Right atrium auricular region (tissue), 2 donors: ENCODE measurements around the gene DCAF16. TPM values are rescaled to one million over a fixed set of nuclear protein-coding genes. Genes with fewer than 3 reads are reported as not detected.

Source experiments
- DNase-seq: peaks from one replicate; pipeline ENCODE4 v3.0.0-alpha.2; 2019; ENCODE audit warnings: low spot score
- H3K27ac ChIP-seq, 2 donors: fragments of 200-600 bp; sonication (generic); 1 replicate in 1 of 2; 2 replicates in 1 of 2; pipeline ENCODE4 v1.5.1; 2016 to 2019
- H3K27me3 ChIP-seq, 2 donors: fragments of 200-600 bp; sonication (generic); one replicate each; pipeline versions ENCODE4 v1.5.1 to v1.6.0; 2017 to 2019
- H3K36me3 ChIP-seq: fragments of 200-600 bp; sonication (generic); one replicate; pipeline ENCODE4 v1.5.1; 2016
- H3K4me1 ChIP-seq, 2 donors: fragments of 200-600 bp; sonication (generic); one replicate each; pipeline versions ENCODE4 v1.5.1 to v1.6.0; 2017 to 2019
- H3K4me3 ChIP-seq, 2 donors: fragments of 200-600 bp; sonication (generic); 1 replicate in 1 of 2; 2 replicates in 1 of 2; pipeline ENCODE4 v1.5.1; 2017 to 2019; ENCODE audit warnings: mild to moderate bottlenecking in 1 of 2, moderate library complexity in 1 of 2
- H3K9me3 ChIP-seq, 2 donors: fragments of 200-600 bp; sonication (generic); one replicate each; pipeline ENCODE4 v1.5.1; 2019
- CTCF ChIP-seq, 2 donors: fragments of 200-600 bp; sonication (generic); IDR thresholded peaks; one replicate each; pipeline ENCODE4 v1.5.1; 2019; ENCODE audit warnings: antibody characterized with exemption in 2 of 2
- total RNA-seq, 2 donors: library from RNA; depleted of rRNA; stranded (reverse); fragments of >200 nt; gene quantifications; one replicate each; pipeline ENCODE4 v1.1.0, GENCODE V29; 2016

Gene DCAF16
- total RNA-seq, 2 donors from 2014 or later, result 15.1 to 24.7 TPM

GRCh38 chr4:17823871-17824669 lies 13.5 kb upstream of the DCAF16 start:
- no peaks in the 10 kb centered on the region for H3K9me3 ChIP-seq
- no peak for TF ChIP-seq CTCF (IDR thresholded peaks at IDR 0.05)
- no peaks in the 10 kb centered on the region for H3K36me3 ChIP-seq
- DNase-seq, result no peak
- H3K27ac ChIP-seq, result no peak overlapping the region
- no peak overlapping the region for H3K4me3 ChIP-seq
- H3K4me1 ChIP-seq, result no peaks in the 10 kb centered on the region
- no peaks in the 10 kb centered on the region for H3K27me3 ChIP-seq

- Histone ChIP-seq H3K4me1 (no peaks in the 10 kb centered on the region), H3K36me3 (no peaks in the 10 kb centered on the region), H3K27me3 (no peaks in the 10 kb centered on the region), H3K4me3 (no peak overlapping the region), H3K9me3 (no peaks in the 10 kb centered on the region), H3K27ac (no peak overlapping the region)
- TF ChIP-seq CTCF (IDR thresholded peaks at IDR 0.05), result peak in 1 of 2 donors; percentile 67
- DNase-seq, result no peak
These were observed 6.5 kb upstream of the DCAF16 start for GRCh38 chr4:17817027-17817426.

- no peaks in the 10 kb centered on the region for H3K9me3 ChIP-seq
- H3K36me3 ChIP-seq, result no peaks in the 10 kb centered on the region
- no peak overlapping the region for H3K4me3 ChIP-seq
- no peak for DNase-seq
- no peak overlapping the region for H3K27ac ChIP-seq
- peaks cover 0 to 6% of the 10 kb centered on the region in 2 donors for H3K4me1 ChIP-seq
- H3K27me3 ChIP-seq, result no peaks in the 10 kb centered on the region
- TF ChIP-seq CTCF (IDR thresholded peaks at IDR 0.05), result no peak
These were observed 5.6 kb upstream of the DCAF16 start for GRCh38 chr4:17816142-17816541.

- TF ChIP-seq CTCF (IDR thresholded peaks at IDR 0.05), result no peak
- no peak for DNase-seq
- no peaks in the 10 kb centered on the region for H3K27me3 ChIP-seq
- H3K9me3 ChIP-seq, result no peaks in the 10 kb centered on the region
- H3K36me3 ChIP-seq, result no peaks in the 10 kb centered on the region
- H3K27ac ChIP-seq, result no peak overlapping the region
- H3K4me3 ChIP-seq, result no peak overlapping the region
- peaks cover 0 to 17% of the 10 kb centered on the region in 2 donors for H3K4me1 ChIP-seq
These were observed 3.6 kb upstream of the DCAF16 start for GRCh38 chr4:17814140-17814539.

- no peak for TF ChIP-seq CTCF (IDR thresholded peaks at IDR 0.05)
- Histone ChIP-seq H3K4me1 (peaks cover 0 to 30% of the 10 kb centered on the region in 2 donors), H3K27me3 (no peaks in the 10 kb centered on the region), H3K9me3 (no peaks in the 10 kb centered on the region), H3K36me3 (no peaks in the 10 kb centered on the region), H3K27ac (no peak overlapping the region), H3K4me3 (no peak overlapping the region)
- no peak for DNase-seq
These were observed 2.2 kb upstream of the DCAF16 start for GRCh38 chr4:17812801-17813200.

GRCh38 chr4:17812125-17812524 lies 1.6 kb upstream of the DCAF16 start:
- Histone ChIP-seq H3K27ac (no peak overlapping the region), H3K27me3 (no peaks in the 10 kb centered on the region), H3K9me3 (no peaks in the 10 kb centered on the region), H3K36me3 (no peaks in the 10 kb centered on the region), H3K4me3 (no peak overlapping the region), H3K4me1 (peaks cover 0 to 37% of the 10 kb centered on the region in 2 donors)
- no peak for DNase-seq
- TF ChIP-seq CTCF (IDR thresholded peaks at IDR 0.05), result no peak
